ENCODE measurements around the gene ACD.

ACD gene

DNA sequence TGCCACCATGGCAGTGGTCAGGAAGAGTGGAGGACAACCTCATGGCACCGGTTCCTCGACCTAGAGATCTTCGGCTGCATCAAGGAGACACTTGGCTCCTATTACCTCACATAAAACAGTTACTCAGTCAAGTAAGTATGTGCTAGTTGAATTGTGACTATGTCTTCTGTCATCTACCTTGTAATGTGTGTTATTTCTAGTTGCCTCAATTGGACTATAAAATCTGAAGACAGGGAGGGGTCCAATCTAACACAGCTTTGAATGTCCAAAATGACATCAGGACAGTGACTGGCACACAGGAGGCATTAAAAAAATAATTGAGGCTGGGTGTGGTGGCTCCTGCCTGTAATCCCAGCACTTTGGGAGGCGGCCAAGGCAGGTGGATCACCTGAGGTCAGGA, 23.7 kb upstream of the ACD start:
- H3K36me3 ChIP-seq (ENCODE audit: control insufficient read depth, insufficient read depth, low read length) = no peaks in the 10 kb centered on the region
- H3K27ac ChIP-seq = no peak overlapping the region
- H3K4me2 ChIP-seq (ENCODE audit: low read length) = no peak overlapping the region
- no peak overlapping the region for H3K4me3 ChIP-seq (ENCODE audit: low read depth, low read length)
- no peaks in the 10 kb centered on the region for H3K9me3 ChIP-seq (ENCODE audit: control insufficient read depth, low read length)
- H3K4me1 ChIP-seq = no peaks in the 10 kb centered on the region
- H2AFZ ChIP-seq = no peak overlapping the region
- no peaks in the 10 kb centered on the region for H3K27me3 ChIP-seq (ENCODE audit: control insufficient read depth, insufficient read depth, low read length)
- H3K79me2 ChIP-seq = peaks cover 3% of the 10 kb centered on the region
- TF ChIP-seq, protein P1, sequence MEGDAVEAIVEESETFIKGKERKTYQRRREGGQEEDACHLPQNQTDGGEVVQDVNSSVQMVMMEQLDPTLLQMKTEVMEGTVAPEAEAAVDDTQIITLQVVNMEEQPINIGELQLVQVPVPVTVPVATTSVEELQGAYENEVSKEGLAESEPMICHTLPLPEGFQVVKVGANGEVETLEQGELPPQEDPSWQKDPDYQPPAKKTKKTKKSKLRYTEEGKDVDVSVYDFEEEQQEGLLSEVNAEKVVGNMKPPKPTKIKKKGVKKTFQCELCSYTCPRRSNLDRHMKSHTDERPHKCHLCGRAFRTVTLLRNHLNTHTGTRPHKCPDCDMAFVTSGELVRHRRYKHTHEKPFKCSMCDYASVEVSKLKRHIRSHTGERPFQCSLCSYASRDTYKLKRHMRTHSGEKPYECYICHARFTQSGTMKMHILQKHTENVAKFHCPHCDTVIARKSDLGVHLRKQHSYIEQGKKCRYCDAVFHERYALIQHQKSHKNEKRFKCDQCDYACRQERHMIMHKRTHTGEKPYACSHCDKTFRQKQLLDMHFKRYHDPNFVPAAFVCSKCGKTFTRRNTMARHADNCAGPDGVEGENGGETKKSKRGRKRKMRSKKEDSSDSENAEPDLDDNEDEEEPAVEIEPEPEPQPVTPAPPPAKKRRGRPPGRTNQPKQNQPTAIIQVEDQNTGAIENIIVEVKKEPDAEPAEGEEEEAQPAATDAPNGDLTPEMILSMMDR (IDR thresholded peaks at IDR 0.05) = no peak
- H3K9ac ChIP-seq = no peak overlapping the region

DNA sequence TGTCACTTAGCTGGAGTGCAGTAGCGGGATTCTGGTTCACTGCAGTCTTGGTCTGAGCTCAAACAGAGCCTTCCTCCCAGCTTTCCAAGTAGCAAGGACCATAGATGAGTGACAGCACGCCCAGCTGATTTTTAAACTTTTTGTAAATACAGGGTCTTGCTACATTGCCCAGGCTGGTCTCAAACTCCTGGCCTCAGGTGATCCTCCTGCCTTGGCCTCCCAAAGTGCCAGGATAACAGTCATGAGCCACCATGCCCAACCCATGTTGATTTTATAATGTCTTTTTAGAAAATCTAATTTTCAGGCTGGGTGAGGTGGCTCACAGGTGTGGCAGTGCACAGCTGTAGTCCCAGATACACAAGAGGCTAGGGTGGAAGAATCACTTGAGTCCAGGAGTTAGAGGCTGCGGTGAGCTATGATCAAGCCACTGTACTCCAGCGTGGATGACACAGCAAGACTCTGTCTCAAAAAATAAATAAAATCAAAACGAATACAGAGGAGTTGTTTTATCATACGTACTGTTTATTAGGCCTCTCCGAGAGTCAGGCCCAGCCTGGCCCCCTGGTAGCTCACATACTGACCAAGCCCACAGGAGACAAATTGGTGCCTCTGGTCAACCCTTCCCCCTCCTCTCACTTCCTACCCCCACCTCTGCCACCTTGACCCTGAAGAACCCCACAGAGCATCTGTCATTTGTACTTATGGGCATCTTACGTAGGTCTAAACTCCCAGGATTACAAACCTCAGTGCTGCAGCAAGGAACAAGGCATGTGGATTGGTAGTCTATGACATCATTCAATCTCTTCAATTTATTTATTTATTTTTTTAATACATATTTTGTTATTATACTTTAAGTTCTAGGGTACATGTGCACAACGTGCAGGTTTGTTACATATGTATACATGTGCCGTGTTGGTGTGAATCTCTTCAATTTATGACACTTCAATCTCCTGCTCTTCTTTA, 20.2 kb upstream of the ACD start:
- TF ChIP-seq, protein P1 (IDR thresholded peaks at IDR 0.05) = no peak
- no peak overlapping the region for H3K9ac ChIP-seq
- H3K4me2 ChIP-seq (ENCODE audit: low read length) = no peak overlapping the region
- no peaks in the 10 kb centered on the region for H3K4me1 ChIP-seq
- H2AFZ ChIP-seq = no peak overlapping the region
- H3K4me3 ChIP-seq (ENCODE audit: low read depth, low read length) = no peak overlapping the region
- H3K27me3 ChIP-seq (ENCODE audit: control insufficient read depth, insufficient read depth, low read length) = no peaks in the 10 kb centered on the region
- H3K9me3 ChIP-seq (ENCODE audit: control insufficient read depth, low read length) = no peaks in the 10 kb centered on the region
- H3K36me3 ChIP-seq (ENCODE audit: control insufficient read depth, insufficient read depth, low read length) = no peaks in the 10 kb centered on the region
- no peak overlapping the region for H3K27ac ChIP-seq
- H3K79me2 ChIP-seq = peaks cover 3% of the 10 kb centered on the region

DNA sequence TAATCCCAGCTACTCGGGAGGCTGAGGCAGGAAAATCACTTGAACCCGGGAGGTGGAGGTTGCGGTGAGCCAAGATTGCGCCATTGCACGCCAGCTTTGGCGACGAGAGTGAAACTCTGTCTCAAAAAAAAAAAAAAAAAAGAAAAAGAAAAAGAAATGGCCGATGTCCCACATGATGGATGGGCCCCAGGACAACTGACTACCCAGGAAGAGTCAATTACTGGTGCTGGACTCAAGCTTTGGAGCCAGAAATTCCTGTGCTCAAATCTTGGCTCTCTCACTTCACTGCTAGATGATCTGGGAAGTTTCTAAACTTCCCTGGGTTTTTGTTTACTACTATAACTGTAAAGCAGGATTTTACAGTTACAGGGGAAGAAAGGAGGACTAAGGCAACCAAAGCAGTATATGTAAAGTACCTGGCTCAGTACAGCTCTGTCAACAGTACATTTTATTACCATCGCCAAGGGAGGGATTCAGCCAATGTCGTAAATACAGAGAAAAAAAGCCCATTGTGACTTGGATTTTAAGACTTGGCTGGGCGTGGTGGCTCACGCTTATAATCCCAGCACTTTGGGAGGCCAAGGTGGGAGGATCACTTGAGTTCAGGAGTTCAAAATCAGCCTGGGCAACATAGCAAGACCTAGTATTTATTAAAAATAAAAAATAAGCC, 18.4 kb upstream of the ACD start:
- TF ChIP-seq, protein P1 (IDR thresholded peaks at IDR 0.05) = no peak
- H3K27ac ChIP-seq = no peak overlapping the region
- no peaks in the 10 kb centered on the region for H3K27me3 ChIP-seq (ENCODE audit: control insufficient read depth, insufficient read depth, low read length)
- H3K4me3 ChIP-seq (ENCODE audit: low read depth, low read length) = no peak overlapping the region
- H3K4me1 ChIP-seq = peaks cover 2% of the 10 kb centered on the region
- no peak overlapping the region for H2AFZ ChIP-seq
- H3K36me3 ChIP-seq (ENCODE audit: control insufficient read depth, insufficient read depth, low read length) = no peaks in the 10 kb centered on the region
- H3K4me2 ChIP-seq (ENCODE audit: low read length) = no peak overlapping the region
- H3K9me3 ChIP-seq (ENCODE audit: control insufficient read depth, low read length) = no peaks in the 10 kb centered on the region
- H3K9ac ChIP-seq = no peak overlapping the region
- H3K79me2 ChIP-seq = peaks cover 3% of the 10 kb centered on the region

DNA sequence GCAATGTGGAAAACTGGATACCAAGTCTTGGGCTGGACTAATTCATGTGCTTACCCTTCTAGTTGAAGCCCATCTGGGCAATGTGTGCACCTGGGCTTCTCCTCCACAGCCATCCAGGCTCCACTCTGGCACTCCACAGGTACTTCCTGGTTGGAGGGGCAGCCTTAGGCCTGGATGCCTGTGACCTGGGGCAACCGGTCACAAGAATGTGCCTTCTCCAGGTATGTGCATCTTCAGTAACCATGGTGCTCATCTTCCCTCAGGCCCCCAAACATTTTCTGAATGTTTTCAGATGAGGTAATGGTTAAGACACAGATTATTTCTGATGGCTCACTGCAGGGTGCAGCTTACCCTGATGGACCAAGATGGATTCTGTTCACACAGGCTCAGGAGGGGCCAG, 17.7 kb upstream of the ACD start:
- no peak overlapping the region for H3K4me2 ChIP-seq (ENCODE audit: low read length)
- H3K4me3 ChIP-seq (ENCODE audit: low read depth, low read length) = no peak overlapping the region

More for the DNA sequence above, 17.7 kb upstream of the ACD start:
- Histone ChIP-seq H3K9ac (no peak overlapping the region), H3K4me1 (peaks cover 2% of the 10 kb centered on the region), H3K79me2 (peaks cover 3% of the 10 kb centered on the region), H3K27ac (no peak overlapping the region), H2AFZ (no peak overlapping the region), H3K27me3 (ENCODE audit: control insufficient read depth, insufficient read depth, low read length) (no peaks in the 10 kb centered on the region), H3K9me3 (ENCODE audit: control insufficient read depth, low read length) (no peaks in the 10 kb centered on the region), H3K36me3 (ENCODE audit: control insufficient read depth, insufficient read depth, low read length) (no peaks in the 10 kb centered on the region)
- TF ChIP-seq, protein P1 (IDR thresholded peaks at IDR 0.05) = no peak
